ENCODE results near the gene PTPRQ.

DNA sequence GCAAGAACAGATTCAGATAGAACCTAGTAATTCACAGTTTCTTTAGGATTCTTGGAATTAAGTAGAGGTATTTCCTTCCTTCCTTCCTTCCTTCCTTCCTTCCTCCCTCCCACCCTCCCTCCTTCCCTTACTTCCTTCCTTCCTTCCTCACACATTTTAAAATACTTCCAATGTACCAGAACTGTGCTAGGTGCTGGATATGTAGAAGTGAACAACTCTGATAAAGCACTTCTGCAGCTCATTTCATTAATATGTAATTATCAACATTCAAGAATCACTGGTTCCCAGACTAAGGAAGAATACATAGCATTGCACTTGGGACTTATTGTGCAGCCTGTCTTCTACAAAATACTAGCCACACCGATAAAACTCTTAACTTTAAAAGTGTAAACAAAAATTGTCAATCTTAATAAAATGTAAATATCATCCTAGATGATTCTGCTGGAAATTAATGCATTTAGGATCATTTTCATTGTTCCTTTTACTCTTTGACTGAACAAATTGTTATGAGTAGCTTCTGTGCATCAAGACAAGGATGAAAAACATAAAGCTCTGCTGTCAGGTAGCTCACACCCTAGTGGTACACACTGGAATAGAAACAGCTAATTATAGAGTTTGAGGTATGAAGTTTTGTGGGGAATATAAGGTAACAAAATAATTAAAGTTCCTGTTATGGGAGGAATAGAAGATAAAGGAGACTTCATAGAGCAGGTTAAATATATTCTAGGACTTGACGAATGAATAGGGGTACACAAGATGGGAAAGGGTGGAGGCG, 163.5 kb downstream of the PTPRQ start:
- no peak for TF ChIP-seq POLR2A (IDR thresholded peaks at IDR 0.05; ENCODE audit: low read length)
- TF ChIP-seq, protein P1, sequence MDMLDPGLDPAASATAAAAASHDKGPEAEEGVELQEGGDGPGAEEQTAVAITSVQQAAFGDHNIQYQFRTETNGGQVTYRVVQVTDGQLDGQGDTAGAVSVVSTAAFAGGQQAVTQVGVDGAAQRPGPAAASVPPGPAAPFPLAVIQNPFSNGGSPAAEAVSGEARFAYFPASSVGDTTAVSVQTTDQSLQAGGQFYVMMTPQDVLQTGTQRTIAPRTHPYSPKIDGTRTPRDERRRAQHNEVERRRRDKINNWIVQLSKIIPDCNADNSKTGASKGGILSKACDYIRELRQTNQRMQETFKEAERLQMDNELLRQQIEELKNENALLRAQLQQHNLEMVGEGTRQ (IDR thresholded peaks at IDR 0.05), result no peak
- no peak for TF ChIP-seq CEBPB (IDR thresholded peaks at IDR 0.05)
- TF ChIP-seq JUN (IDR thresholded peaks at IDR 0.05), result no peak
- TF ChIP-seq RAD21 (conservative IDR thresholded peaks at IDR 0.05 in 1 of 2, IDR thresholded peaks at IDR 0.05 in 1 of 2), result 0 out of 5 replicates have a peak, but pooled peaks of 1 of the 2 experiments have one; percentile 9
- TF ChIP-seq, protein P2, sequence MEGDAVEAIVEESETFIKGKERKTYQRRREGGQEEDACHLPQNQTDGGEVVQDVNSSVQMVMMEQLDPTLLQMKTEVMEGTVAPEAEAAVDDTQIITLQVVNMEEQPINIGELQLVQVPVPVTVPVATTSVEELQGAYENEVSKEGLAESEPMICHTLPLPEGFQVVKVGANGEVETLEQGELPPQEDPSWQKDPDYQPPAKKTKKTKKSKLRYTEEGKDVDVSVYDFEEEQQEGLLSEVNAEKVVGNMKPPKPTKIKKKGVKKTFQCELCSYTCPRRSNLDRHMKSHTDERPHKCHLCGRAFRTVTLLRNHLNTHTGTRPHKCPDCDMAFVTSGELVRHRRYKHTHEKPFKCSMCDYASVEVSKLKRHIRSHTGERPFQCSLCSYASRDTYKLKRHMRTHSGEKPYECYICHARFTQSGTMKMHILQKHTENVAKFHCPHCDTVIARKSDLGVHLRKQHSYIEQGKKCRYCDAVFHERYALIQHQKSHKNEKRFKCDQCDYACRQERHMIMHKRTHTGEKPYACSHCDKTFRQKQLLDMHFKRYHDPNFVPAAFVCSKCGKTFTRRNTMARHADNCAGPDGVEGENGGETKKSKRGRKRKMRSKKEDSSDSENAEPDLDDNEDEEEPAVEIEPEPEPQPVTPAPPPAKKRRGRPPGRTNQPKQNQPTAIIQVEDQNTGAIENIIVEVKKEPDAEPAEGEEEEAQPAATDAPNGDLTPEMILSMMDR (IDR thresholded peaks at IDR 0.05), result no peak
